DND-41 (cell line): ENCODE results near the gene TMEM184A.

Experiments used
- EZH2 ChIP-seq: IDR thresholded peaks from 3 replicates; pipeline ENCODE4 v1.6.1; 2012; ENCODE audit warnings: borderline replicate concordance, low read depth, mild to moderate bottlenecking, moderate library complexity, low read length, inconsistent platforms; ENCODE audit not compliant: severe bottlenecking
- TF ChIP-seq, protein P1 (sequence below): IDR thresholded peaks from 2 replicates; pipeline ENCODE4 v1.5.1; 2012; ENCODE audit warnings: borderline replicate concordance, low read length, moderate library complexity, mild to moderate bottlenecking; ENCODE audit not compliant: poor library complexity, severe bottlenecking; ENCODE audit errors: extremely low read depth

DNA sequence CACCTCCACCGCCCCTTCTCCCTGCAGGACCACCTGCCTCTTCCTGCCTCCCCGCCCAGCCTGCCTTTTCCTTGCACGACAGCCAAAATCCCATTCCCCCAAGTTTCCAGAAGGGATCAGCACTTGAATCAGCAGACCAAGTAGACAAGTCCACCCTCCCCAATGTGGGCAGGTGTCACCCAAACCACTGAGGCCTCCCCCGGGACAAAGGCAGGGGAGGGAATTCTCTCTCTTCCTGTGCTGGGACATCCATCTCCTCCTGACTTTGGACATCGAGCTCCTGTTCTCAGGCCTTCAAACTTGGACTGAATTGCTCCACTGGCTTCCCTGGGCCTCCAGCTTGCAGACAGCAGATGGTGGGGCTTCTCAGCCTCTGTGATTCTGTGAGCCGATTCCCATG, 35.4 kb upstream of the TMEM184A start:
- TF ChIP-seq, protein P1, sequence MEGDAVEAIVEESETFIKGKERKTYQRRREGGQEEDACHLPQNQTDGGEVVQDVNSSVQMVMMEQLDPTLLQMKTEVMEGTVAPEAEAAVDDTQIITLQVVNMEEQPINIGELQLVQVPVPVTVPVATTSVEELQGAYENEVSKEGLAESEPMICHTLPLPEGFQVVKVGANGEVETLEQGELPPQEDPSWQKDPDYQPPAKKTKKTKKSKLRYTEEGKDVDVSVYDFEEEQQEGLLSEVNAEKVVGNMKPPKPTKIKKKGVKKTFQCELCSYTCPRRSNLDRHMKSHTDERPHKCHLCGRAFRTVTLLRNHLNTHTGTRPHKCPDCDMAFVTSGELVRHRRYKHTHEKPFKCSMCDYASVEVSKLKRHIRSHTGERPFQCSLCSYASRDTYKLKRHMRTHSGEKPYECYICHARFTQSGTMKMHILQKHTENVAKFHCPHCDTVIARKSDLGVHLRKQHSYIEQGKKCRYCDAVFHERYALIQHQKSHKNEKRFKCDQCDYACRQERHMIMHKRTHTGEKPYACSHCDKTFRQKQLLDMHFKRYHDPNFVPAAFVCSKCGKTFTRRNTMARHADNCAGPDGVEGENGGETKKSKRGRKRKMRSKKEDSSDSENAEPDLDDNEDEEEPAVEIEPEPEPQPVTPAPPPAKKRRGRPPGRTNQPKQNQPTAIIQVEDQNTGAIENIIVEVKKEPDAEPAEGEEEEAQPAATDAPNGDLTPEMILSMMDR: no peak
- TF ChIP-seq EZH2: no peak
